Measurements from ENCODE around the gene JAM3.

GRCh38 chr11:134173296-134173695, 104.4 kb downstream of the JAM3 start:
- no peak for TF ChIP-seq POLR2A (IDR thresholded peaks at IDR 0.05)
- no peak for TF ChIP-seq CTCF (IDR thresholded peaks at IDR 0.05)

Data from breast epithelium (tissue), 3 donors.